CD14-positive monocyte (primary cell): ENCODE results near the gene TOP3A. TPM values are rescaled to one million over a fixed set of nuclear protein-coding genes. Genes with fewer than 3 reads are reported as not detected.

Experiments
- DNase-seq, 3 donors: peaks; one replicate each; pipeline ENCODE4 v3.0.0-alpha.2; 2011 to 2022
- H2AFZ ChIP-seq: 2 replicates; pipeline ENCODE4 v1.6.0; 2012; ENCODE audit warnings: mild to moderate bottlenecking, low read depth, low read length, inconsistent platforms; ENCODE audit not compliant: insufficient read depth, poor library complexity, severe bottlenecking
- H3K27ac ChIP-seq, 2 donors: 1 replicate in 1 of 2; 2 replicates in 1 of 2; pipeline ENCODE4 v1.5.1; 2012 to 2013; ENCODE audit warnings: low read length in 2 of 2, control low read depth in 1 of 2, inconsistent platforms in 1 of 2, low read depth in 1 of 2, mild to moderate bottlenecking in 1 of 2
- H3K27me3 ChIP-seq, 2 donors: one replicate each; pipeline versions ENCODE4 v1.6.0 to v1.6.1; 2011 to 2013; ENCODE audit warnings: low read length in 2 of 2; ENCODE audit not compliant: control insufficient read depth in 2 of 2, insufficient read depth in 2 of 2
- H3K36me3 ChIP-seq, 2 donors: replicated peaks in 1 of 2; 1 replicate in 1 of 2; 2 replicates in 1 of 2; pipeline versions ENCODE4 v1.5.1 to v1.6.1; 2012 to 2013; ENCODE audit warnings: low read length in 2 of 2, control low read depth in 1 of 2, inconsistent platforms in 1 of 2, mild to moderate bottlenecking in 1 of 2; ENCODE audit not compliant: insufficient read depth in 2 of 2, control insufficient read depth in 1 of 2
- H3K4me1 ChIP-seq, 2 donors: 1 replicate in 1 of 2; 2 replicates in 1 of 2; pipeline versions ENCODE4 v1.5.1 to v1.6.1; 2012 to 2013; ENCODE audit warnings: low read length in 2 of 2, control low read depth in 1 of 2, inconsistent platforms in 1 of 2, mild to moderate bottlenecking in 1 of 2, moderate library complexity in 1 of 2; ENCODE audit not compliant: insufficient read depth in 2 of 2, control insufficient read depth in 1 of 2
- H3K4me2 ChIP-seq: replicated peaks from 2 replicates; pipeline ENCODE3; 2012; ENCODE audit warnings: low read length, moderate library complexity, mild to moderate bottlenecking; ENCODE audit not compliant: poor library complexity, severe bottlenecking; ENCODE audit errors: extremely low read depth
- H3K4me3 ChIP-seq, 3 experiments: fragments of 200-600 bp in 1 of 3; sonication (generic) in 1 of 3; replicated peaks in 1 of 3; 1 replicate in 2 of 3; 2 replicates in 1 of 3; pipeline ENCODE4 v1.5.1; 2011 to 2013; ENCODE audit warnings: low read length in 3 of 3, mild to moderate bottlenecking in 3 of 3, control low read depth in 2 of 3, low read depth in 2 of 3, inconsistent platforms in 1 of 3, moderate library complexity in 1 of 3
- H3K79me2 ChIP-seq: 2 replicates; pipeline ENCODE4 v1.6.0; 2012; ENCODE audit warnings: mild to moderate bottlenecking, control low read depth, inconsistent platforms, low read length, moderate library complexity; ENCODE audit not compliant: insufficient read depth
- H3K9ac ChIP-seq: 2 replicates; pipeline ENCODE4 v1.6.0; 2017; ENCODE audit warnings: low read length, mild to moderate bottlenecking; ENCODE audit not compliant: insufficient read depth, poor library complexity, severe bottlenecking
- H3K9me3 ChIP-seq, 2 donors: replicated peaks in 1 of 2; 1 replicate in 1 of 2; 2 replicates in 1 of 2; pipeline versions ENCODE4 v1.5.1 to v1.6.1; 2012 to 2013; ENCODE audit warnings: low read length in 2 of 2, control low read depth in 1 of 2; ENCODE audit not compliant: control insufficient read depth in 1 of 2, insufficient read depth in 1 of 2
- H4K20me1 ChIP-seq: 2 replicates; pipeline ENCODE4 v1.6.0; 2012; ENCODE audit warnings: mild to moderate bottlenecking, low read length, control low read depth, moderate library complexity; ENCODE audit not compliant: insufficient read depth
- H3K27ac Mint-ChIP-seq, 7 donors: one replicate each; pipeline ENCODE4 v1.8.0; 2020; ENCODE audit warnings: mild to moderate bottlenecking in 7 of 7, mixed read lengths in 7 of 7, moderate library complexity in 6 of 7, inconsistent platforms in 2 of 7
- H3K27me3 Mint-ChIP-seq, 3 donors: one replicate each; pipeline ENCODE4 v1.8.0; 2021 to 2022; ENCODE audit warnings: low read depth in 3 of 3, mild to moderate bottlenecking in 3 of 3, mixed read lengths in 3 of 3, moderate library complexity in 3 of 3, inconsistent platforms in 1 of 3
- H3K36me3 Mint-ChIP-seq, 2 donors: one replicate each; pipeline ENCODE4 v1.8.0; 2020; ENCODE audit warnings: mixed read lengths in 2 of 2, inconsistent platforms in 1 of 2, mild to moderate bottlenecking in 1 of 2
- H3K4me1 Mint-ChIP-seq: one replicate; pipeline ENCODE4 v1.8.0; 2020; ENCODE audit warnings: mild to moderate bottlenecking, mixed read lengths
- H3K4me3 Mint-ChIP-seq, 2 donors: one replicate each; pipeline ENCODE4 v1.8.0; 2020; ENCODE audit warnings: mild to moderate bottlenecking in 2 of 2, mixed read lengths in 2 of 2, moderate library complexity in 1 of 2
- H3K9me3 Mint-ChIP-seq, 7 donors: one replicate each; pipeline ENCODE4 v1.8.0; 2020 to 2022; ENCODE audit warnings: mixed read lengths in 7 of 7, mild to moderate bottlenecking in 6 of 7, moderate library complexity in 6 of 7, inconsistent platforms in 2 of 7
- WGBS: methylation state at CpG from one replicate; pipeline ENCODE4 v1.1.5; 2013; ENCODE audit warnings: missing lambda C conversion rate; ENCODE audit not compliant: insufficient coverage; 5-methylcytosine and 5-hydroxymethylcytosine counted together
- intact Hi-C, 2 donors: fragments of 100-400 bp; cut with micrococcal nuclease; formaldehyde crosslinking; loops; one replicate each; pipeline versions ENCODE4 v1.15.0 to v1.15.1; 2023
- polyA plus RNA-seq, 3 donors: library from polyadenylated mRNA; depleted of rRNA in 1 of 3; unstranded in 2 of 3; stranded (reverse) in 1 of 3; fragments of 300-500 nt in 2 of 3; fragments of >200 nt in 1 of 3; fragmentation: Illumina TruSeq in 2 of 3; gene quantifications; 1 replicate in 2 of 3; 2 replicates in 1 of 3; pipeline ENCODE4 v1.2.3, GENCODE V29; 2012 to 2021
- TF ChIP-seq, protein P1 (sequence below): fragments of 200-600 bp; IDR thresholded peaks from one replicate; pipeline ENCODE4 v1.8.0; 2022; ENCODE audit warnings: antibody characterized with exemption, mild to moderate bottlenecking

The TOP3A gene
- polyA plus RNA-seq, 3 donors = 15.2 to 25.6 (median 22.3) TPM

DNA sequence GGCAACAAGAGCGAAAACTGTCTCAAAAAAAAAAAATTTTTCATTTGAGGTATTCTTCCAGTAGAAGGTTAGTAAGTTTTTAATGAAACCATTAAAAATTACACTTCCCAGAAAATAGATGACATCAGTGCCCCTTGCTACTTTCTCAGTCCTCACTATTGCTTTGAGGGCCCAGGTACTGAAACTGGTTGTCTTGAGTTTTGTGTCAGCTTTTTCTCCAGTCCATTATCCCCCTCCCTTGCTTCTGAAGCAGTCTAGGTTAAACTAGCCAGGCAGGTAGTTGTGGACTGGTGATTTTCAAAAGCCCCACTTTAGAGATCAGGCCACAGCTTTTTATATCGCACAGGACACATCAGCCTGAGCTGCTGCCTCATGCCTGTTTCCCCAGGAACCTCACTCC is 11.2 kb upstream of the TOP3A start:
- H2AFZ ChIP-seq = no peak overlapping the region
- peak overlapping the region in 4 of 7 donors; percentile 14 to 77 (median 64) for H3K27ac Mint-ChIP-seq
- H4K20me1 ChIP-seq = peaks cover 94% of the 10 kb centered on the region
- H3K4me3 ChIP-seq = no peak overlapping the region
- peaks cover 26% of the 10 kb centered on the region for H3K4me1 Mint-ChIP-seq
- H3K36me3 ChIP-seq = peaks cover 78 to 98% of the 10 kb centered on the region in 2 donors
- no peak overlapping the region for H3K4me3 Mint-ChIP-seq
- H3K27ac ChIP-seq = peak overlapping the region in 1 of 2 donors; percentile 73
- WGBS = no CpG with 5 or more reads among the region's 2 CpGs
- no peak overlapping the region for H3K4me2 ChIP-seq
- no peaks in the 10 kb centered on the region for H3K27me3 Mint-ChIP-seq
- peaks cover 13 to 23% of the 10 kb centered on the region in 2 donors for H3K4me1 ChIP-seq
- no peak for DNase-seq
- H3K9me3 ChIP-seq = no peaks in the 10 kb centered on the region
- H3K9ac ChIP-seq = no peak overlapping the region
- H3K9me3 Mint-ChIP-seq = no peaks in the 10 kb centered on the region
- H3K27me3 ChIP-seq = no peaks in the 10 kb centered on the region
- H3K36me3 Mint-ChIP-seq = peaks cover 77 to 94% of the 10 kb centered on the region in 2 donors
- TF ChIP-seq, protein P1, sequence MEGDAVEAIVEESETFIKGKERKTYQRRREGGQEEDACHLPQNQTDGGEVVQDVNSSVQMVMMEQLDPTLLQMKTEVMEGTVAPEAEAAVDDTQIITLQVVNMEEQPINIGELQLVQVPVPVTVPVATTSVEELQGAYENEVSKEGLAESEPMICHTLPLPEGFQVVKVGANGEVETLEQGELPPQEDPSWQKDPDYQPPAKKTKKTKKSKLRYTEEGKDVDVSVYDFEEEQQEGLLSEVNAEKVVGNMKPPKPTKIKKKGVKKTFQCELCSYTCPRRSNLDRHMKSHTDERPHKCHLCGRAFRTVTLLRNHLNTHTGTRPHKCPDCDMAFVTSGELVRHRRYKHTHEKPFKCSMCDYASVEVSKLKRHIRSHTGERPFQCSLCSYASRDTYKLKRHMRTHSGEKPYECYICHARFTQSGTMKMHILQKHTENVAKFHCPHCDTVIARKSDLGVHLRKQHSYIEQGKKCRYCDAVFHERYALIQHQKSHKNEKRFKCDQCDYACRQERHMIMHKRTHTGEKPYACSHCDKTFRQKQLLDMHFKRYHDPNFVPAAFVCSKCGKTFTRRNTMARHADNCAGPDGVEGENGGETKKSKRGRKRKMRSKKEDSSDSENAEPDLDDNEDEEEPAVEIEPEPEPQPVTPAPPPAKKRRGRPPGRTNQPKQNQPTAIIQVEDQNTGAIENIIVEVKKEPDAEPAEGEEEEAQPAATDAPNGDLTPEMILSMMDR = no peak
- intact Hi-C loops = no loop called here
- peaks cover 77% of the 10 kb centered on the region for H3K79me2 ChIP-seq

DNA sequence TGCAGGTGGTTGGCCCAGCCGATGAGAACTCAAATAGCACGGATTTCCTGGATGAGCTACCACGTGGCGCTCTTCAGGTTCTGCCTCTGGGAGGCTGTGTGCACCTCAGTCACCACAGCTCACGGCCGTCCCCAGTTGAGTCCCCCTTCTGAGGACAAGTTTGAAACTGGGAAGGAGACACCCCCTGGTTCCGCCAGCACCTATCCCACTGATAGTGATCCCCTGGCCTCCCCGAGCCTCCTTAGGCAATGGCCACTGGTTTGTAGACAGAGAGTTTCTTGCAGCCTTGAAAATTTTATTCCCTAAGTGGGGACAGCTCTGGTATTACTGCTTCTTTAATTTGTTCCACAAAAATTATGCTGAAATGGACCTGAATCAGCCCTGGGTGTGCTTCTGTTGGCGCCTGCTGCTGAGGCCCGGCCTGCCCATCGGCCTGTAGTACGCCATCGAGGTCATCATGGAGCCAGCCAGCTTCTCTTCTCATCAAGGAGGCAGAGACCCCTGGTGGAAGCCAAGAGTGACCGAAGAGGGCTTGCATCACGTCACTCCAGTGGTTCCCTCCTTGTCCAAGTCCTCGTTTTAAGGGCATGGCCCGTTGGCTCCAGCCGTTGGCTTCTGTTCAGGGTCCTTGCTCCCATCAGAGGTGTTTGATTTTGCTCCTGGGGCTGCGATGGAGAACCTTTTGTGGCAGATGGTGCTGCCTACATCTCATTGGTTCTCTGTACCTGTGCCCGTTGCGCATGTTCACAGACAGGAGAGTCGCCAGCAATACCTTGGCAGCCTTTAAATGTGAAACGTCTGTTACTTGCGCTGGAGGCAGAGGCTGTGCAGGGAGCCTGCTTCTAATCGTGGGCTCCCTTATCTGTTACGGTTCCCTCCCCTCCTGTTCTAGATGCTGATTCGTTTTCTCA is 9.6 kb upstream of the TOP3A start:
- no peak for DNase-seq
- no peaks in the 10 kb centered on the region for H3K9me3 ChIP-seq
- TF ChIP-seq, protein P1 = no peak
- H2AFZ ChIP-seq = no peak overlapping the region
- Mint-ChIP-seq H3K27ac (peak overlapping the region in 6 of 7 donors; percentile 72 to 93 (median 86)), H3K4me3 (peak overlapping the region in 1 of 2 donors; percentile 1), H3K4me1 (peaks cover 43% of the 10 kb centered on the region), H3K9me3 (no peaks in the 10 kb centered on the region), H3K36me3 (peaks cover 75 to 91% of the 10 kb centered on the region in 2 donors), H3K27me3 (no peaks in the 10 kb centered on the region)
- intact Hi-C loops = no loop called here
- WGBS = 96% methylated on average over 25 of the region's 27 CpGs
- H3K79me2 ChIP-seq = peaks cover 93% of the 10 kb centered on the region
- no peak overlapping the region for H3K4me3 ChIP-seq
- no peak overlapping the region for H3K4me2 ChIP-seq
- peak overlapping the region; percentile 32 for H3K9ac ChIP-seq
- no peaks in the 10 kb centered on the region for H3K27me3 ChIP-seq
- peak overlapping the region; percentile 21 to 73 for H3K27ac ChIP-seq
- peaks cover 27 to 36% of the 10 kb centered on the region in 2 donors for H3K4me1 ChIP-seq
- peaks cover 79 to 97% of the 10 kb centered on the region in 2 donors for H3K36me3 ChIP-seq
- peaks cover 100% of the 10 kb centered on the region for H4K20me1 ChIP-seq
